ENCODE results near the gene OVAAL.

The OVAAL gene

DNA sequence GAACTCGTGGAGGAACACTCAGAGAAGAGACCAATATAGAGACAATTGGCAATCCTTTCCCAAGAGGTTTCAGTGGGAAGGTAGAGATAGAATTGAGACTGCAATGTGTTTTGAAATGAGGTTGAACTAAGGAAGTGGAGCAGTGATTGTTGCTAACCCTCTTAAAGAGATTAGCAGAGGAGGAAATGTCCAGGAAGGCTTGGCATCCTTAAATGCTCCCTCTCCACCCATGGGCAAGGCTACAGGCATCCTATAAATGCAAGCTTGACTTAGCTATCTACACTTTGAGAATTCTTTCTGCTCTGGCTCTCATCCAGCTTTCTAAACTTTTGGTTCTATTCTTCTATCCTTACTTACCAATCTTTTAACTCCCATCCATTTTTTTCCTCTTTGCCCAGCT, 42.7 kb downstream of the OVAAL start:
- DNase-seq (ENCODE audit: low read depth) = no peak
- no peak overlapping the region for H3K4me3 ChIP-seq (replicated peaks; ENCODE audit: low read depth, low read length)
- TF ChIP-seq, protein P1, sequence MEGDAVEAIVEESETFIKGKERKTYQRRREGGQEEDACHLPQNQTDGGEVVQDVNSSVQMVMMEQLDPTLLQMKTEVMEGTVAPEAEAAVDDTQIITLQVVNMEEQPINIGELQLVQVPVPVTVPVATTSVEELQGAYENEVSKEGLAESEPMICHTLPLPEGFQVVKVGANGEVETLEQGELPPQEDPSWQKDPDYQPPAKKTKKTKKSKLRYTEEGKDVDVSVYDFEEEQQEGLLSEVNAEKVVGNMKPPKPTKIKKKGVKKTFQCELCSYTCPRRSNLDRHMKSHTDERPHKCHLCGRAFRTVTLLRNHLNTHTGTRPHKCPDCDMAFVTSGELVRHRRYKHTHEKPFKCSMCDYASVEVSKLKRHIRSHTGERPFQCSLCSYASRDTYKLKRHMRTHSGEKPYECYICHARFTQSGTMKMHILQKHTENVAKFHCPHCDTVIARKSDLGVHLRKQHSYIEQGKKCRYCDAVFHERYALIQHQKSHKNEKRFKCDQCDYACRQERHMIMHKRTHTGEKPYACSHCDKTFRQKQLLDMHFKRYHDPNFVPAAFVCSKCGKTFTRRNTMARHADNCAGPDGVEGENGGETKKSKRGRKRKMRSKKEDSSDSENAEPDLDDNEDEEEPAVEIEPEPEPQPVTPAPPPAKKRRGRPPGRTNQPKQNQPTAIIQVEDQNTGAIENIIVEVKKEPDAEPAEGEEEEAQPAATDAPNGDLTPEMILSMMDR (IDR thresholded peaks at IDR 0.05; ENCODE audit: low read length, missing control alignments) = no peak

DNA sequence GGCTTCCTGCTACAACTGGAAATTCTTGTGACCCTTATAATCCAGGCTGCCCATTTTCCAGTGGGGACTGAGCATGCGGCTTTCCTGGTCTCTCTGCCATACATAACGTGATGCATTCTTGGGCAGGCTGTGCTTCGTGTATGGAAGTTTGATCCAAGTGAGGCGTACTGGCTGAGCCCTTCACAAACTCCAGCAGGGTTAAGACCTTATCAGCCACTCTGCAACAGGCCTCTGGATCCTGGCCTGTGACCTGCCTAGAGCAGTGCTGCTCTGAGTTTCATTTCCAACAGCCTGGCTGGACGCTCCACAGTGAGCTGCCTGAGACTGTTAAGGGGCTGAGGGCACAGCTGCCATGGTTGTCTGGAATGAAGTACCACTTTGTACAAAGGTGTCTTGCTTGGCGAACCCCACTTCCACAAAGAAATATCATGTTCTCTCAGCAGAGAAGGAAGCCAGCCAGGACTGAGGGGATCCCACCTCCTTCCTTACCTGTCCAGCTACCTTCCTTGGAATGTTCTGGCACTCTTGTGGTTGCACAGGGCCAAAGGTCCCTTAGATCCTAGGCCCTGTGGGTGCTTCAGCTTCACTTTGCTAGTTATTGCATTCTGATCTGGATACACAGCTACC, 44.6 kb downstream of the OVAAL start:
- no peak overlapping the region for H3K4me3 ChIP-seq (replicated peaks; ENCODE audit: low read depth, low read length)
- TF ChIP-seq, protein P1 (IDR thresholded peaks at IDR 0.05; ENCODE audit: low read length, missing control alignments) = no peak
- no peak for DNase-seq (ENCODE audit: low read depth)

DNA sequence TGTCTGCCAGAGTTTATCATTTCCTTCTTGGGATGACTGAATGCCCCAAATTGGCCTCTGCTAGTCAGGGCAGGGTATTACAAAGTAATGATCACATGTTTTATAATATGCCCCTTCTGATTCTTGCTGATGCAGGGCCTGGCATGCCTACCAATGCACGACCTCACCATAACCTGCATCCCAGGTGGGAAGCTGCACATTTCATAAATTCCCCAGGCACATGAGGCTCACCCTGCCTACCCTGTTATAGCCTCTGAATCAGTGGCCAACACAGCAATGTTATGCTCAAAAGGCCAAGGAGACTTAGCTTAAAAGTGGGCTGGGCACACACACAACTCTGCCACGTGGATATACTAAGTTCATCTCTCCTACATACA, 45.1 kb downstream of the OVAAL start:
- TF ChIP-seq, protein P1 (IDR thresholded peaks at IDR 0.05; ENCODE audit: low read length, missing control alignments) = no peak
- H3K4me3 ChIP-seq (replicated peaks; ENCODE audit: low read depth, low read length) = no peak overlapping the region
- no peak for DNase-seq (ENCODE audit: low read depth)

DNA sequence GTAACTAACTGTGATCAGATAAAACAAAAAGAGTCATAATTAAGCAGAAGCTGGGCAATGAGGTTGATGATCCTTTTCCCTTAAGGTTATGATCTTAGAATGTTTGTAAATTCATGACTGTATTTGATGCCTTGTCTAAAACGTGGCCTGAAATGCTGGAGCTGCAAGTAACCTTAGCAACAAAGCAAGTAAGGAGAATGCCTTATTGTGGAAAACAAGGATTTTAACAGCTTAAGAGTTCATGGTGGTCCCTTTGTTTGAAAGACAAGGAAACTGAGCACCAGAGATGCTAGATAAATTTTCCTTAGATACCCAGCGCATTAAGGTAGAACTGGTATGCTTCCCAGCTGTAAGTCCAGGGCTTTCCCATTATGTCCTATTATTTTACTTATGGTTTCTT, 47.4 kb downstream of the OVAAL start:
- DNase-seq (ENCODE audit: low read depth) = no peak
- H3K4me3 ChIP-seq (replicated peaks; ENCODE audit: low read depth, low read length) = no peak overlapping the region
- TF ChIP-seq, protein P1 (IDR thresholded peaks at IDR 0.05; ENCODE audit: low read length, missing control alignments) = no peak

DNA sequence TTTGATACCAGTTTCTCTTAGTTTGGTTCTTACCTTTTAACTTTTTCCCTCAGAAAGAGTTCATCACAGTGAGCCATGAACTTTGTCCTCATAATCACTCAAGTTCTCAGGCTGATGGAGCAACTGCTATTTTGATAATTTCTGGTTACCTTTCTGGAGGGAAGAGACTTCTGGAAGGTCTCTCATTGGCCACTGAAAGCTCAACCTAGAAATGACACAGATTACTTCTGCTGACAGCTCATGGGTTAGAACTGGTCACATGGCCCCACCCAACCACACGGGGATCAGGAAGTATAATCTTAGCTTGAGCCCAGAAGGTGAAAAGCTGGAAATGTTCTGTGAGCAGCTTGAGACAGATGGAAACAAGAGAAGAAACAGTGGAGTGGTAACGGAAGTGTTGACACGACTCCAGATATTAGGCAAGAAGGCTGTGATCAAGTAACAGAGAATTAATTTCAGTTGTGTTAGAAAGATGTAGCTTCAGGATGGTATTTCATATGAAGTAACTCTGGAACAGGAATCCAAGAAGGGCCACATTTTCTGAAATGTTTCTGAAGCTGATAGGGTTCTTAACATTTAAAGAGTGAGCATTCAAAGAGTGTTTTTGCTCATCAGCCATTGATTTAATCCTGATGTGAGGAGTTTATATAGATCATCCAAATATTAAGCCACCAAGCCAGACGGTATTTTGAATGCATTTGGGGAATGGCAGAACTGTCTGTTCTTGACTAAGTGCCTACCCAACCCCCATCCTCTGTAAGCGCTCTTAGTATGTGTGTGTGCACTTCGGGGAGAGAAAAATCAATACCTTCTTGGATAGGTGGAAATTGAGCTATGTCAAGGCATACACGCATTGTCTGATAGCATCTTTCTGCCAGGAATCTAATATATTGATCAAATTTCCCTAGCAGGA, 51.1 kb downstream of the OVAAL start:
- TF ChIP-seq, protein P1 (IDR thresholded peaks at IDR 0.05; ENCODE audit: low read length, missing control alignments) = no peak
- H3K4me3 ChIP-seq (replicated peaks; ENCODE audit: low read depth, low read length) = no peak overlapping the region
- DNase-seq (ENCODE audit: low read depth) = peak; percentile 67

DNA sequence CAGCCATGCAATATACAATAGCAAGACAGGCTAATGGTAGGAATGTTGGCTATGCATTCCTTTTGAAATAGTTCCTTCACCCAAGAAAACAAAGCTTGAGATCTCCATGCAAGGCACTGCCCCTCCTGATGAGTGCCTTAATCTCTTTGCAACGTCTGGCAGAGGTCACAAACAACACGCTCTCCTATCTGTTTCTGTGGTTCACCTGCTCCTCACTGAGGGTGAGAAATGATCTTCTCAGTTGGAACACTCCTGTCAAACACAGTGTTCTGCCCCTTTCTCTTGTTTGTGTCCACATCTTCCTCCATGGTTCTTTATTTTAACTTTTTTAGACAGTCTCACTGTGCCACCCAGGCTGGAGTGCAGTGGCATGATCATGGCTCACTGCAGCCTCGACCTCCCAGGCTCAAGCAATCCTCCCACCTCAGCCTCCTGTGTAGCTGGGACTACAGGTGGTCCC, 51.8 kb downstream of the OVAAL start:
- DNase-seq (ENCODE audit: low read depth) = no peak
- H3K4me3 ChIP-seq (replicated peaks; ENCODE audit: low read depth, low read length) = no peak overlapping the region
- TF ChIP-seq, protein P1 (IDR thresholded peaks at IDR 0.05; ENCODE audit: low read length, missing control alignments) = no peak

Data from fibroblast of pulmonary artery (primary cell).